DOHH2 (cell line): ENCODE results near the gene CTNNA2.

Experiments used
- H3F3A ChIP-seq: fragments of 200-600 bp; sonication (generic), shearing (Covaris generic); 2 replicates; pipeline ENCODE4 v1.6.0; 2016; ENCODE audit warnings: antibody characterized with exemption, mild to moderate bottlenecking; ENCODE audit not compliant: control insufficient read depth, insufficient read depth
- H3K27ac ChIP-seq: fragments of 200-600 bp; sonication (generic); 2 replicates; pipeline ENCODE4 v1.5.1; 2014; ENCODE audit warnings: low read depth, mild to moderate bottlenecking, low read length, moderate library complexity
- H3K27me3 ChIP-seq: fragments of 200-600 bp; sonication (generic); 2 replicates; pipeline ENCODE4 v1.6.1; 2014; ENCODE audit warnings: mild to moderate bottlenecking, low read length, mixed read lengths; ENCODE audit not compliant: control insufficient read depth
- H3K36me3 ChIP-seq: fragments of 200-600 bp; sonication (generic); 2 replicates; pipeline ENCODE4 v1.6.1; 2014; ENCODE audit warnings: mild to moderate bottlenecking, low read length, moderate library complexity, mixed read lengths; ENCODE audit not compliant: control insufficient read depth
- H3K4me1 ChIP-seq: fragments of 200-600 bp; sonication (generic); 2 replicates; pipeline ENCODE4 v1.6.1; 2014; ENCODE audit warnings: mild to moderate bottlenecking, low read length, mixed read lengths; ENCODE audit not compliant: control insufficient read depth
- H3K4me2 ChIP-seq: fragments of 200-600 bp; sonication (generic); 2 replicates; pipeline ENCODE4 v1.6.0; 2014; ENCODE audit warnings: mild to moderate bottlenecking, low read length, moderate library complexity
- H3K4me3 ChIP-seq: fragments of 200-600 bp; sonication (generic); 2 replicates; pipeline ENCODE4 v1.5.1; 2014; ENCODE audit warnings: mild to moderate bottlenecking, low read length, mixed read lengths
- H3K79me2 ChIP-seq: fragments of 200-600 bp; sonication (generic); 2 replicates; pipeline ENCODE4 v1.6.1; 2014; ENCODE audit warnings: mild to moderate bottlenecking, low read length, mixed read lengths; ENCODE audit not compliant: control insufficient read depth
- H3K9me2 ChIP-seq: fragments of 200-600 bp; sonication (generic); replicated peaks from 2 replicates; pipeline ENCODE4 v1.6.1; 2014; ENCODE audit warnings: mild to moderate bottlenecking, low read length, mixed read lengths; ENCODE audit not compliant: control insufficient read depth
- H3K9me3 ChIP-seq: fragments of 200-600 bp; sonication (generic); 2 replicates; pipeline ENCODE4 v1.6.1; 2014; ENCODE audit warnings: antibody characterized with exemption, low read length, mixed read lengths; ENCODE audit not compliant: control insufficient read depth, insufficient read depth
- H4K20me1 ChIP-seq: fragments of 200-600 bp; sonication (generic); 2 replicates; pipeline ENCODE4 v1.6.0; 2014; ENCODE audit warnings: low read depth, mild to moderate bottlenecking, antibody characterized with exemption, low read length, moderate library complexity; ENCODE audit not compliant: control insufficient read depth, insufficient read depth
- EZH2phosphoT487 ChIP-seq: fragments of 200-600 bp; sonication (generic); IDR thresholded peaks from 2 replicates; pipeline ENCODE4 v1.6.1; 2017; ENCODE audit warnings: borderline replicate concordance, mild to moderate bottlenecking, antibody characterized with exemption, low read length, moderate library complexity, mixed read lengths
- TF ChIP-seq, protein P1 (sequence below): fragments of 200-600 bp; sonication (generic); IDR thresholded peaks from one replicate; pipeline ENCODE4 v1.5.1; 2014; ENCODE audit warnings: antibody characterized with exemption, mild to moderate bottlenecking, low read depth, low read length; ENCODE audit not compliant: poor library complexity, severe bottlenecking

Gene CTNNA2

DNA sequence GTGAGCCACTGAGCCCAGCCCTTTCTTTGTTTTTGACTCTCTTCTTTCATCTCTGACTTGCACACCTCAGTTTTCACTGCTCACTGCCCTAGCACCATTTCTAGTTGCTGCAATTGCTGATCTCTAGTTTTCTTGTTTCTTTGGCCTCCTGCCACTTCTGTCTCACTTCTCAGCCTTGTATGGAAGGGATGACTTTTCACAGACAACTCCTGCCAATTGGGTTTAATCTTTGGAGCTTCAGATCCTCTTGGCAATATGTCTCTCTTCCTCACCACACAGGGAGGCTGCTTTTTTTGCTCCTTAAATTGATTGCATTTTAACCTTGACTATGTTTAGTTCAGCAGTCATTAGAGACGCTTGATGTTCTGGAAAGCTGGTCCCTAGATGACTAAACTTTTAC, 323.1 kb downstream of the CTNNA2 start:
- H3K9me2 ChIP-seq: no peaks in the 10 kb centered on the region
- H3F3A ChIP-seq: no peaks in the 10 kb centered on the region
- TF ChIP-seq, protein P1, sequence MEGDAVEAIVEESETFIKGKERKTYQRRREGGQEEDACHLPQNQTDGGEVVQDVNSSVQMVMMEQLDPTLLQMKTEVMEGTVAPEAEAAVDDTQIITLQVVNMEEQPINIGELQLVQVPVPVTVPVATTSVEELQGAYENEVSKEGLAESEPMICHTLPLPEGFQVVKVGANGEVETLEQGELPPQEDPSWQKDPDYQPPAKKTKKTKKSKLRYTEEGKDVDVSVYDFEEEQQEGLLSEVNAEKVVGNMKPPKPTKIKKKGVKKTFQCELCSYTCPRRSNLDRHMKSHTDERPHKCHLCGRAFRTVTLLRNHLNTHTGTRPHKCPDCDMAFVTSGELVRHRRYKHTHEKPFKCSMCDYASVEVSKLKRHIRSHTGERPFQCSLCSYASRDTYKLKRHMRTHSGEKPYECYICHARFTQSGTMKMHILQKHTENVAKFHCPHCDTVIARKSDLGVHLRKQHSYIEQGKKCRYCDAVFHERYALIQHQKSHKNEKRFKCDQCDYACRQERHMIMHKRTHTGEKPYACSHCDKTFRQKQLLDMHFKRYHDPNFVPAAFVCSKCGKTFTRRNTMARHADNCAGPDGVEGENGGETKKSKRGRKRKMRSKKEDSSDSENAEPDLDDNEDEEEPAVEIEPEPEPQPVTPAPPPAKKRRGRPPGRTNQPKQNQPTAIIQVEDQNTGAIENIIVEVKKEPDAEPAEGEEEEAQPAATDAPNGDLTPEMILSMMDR: no peak
- TF ChIP-seq EZH2phosphoT487: no peak
- no peaks in the 10 kb centered on the region for H3K79me2 ChIP-seq
- no peaks in the 10 kb centered on the region for H3K27me3 ChIP-seq
- no peak overlapping the region for H3K4me2 ChIP-seq
- no peaks in the 10 kb centered on the region for H3K4me1 ChIP-seq
- no peaks in the 10 kb centered on the region for H3K36me3 ChIP-seq
- no peaks in the 10 kb centered on the region for H4K20me1 ChIP-seq
- H3K27ac ChIP-seq: no peak overlapping the region
- no peaks in the 10 kb centered on the region for H3K9me3 ChIP-seq
- H3K4me3 ChIP-seq: no peak overlapping the region

DNA sequence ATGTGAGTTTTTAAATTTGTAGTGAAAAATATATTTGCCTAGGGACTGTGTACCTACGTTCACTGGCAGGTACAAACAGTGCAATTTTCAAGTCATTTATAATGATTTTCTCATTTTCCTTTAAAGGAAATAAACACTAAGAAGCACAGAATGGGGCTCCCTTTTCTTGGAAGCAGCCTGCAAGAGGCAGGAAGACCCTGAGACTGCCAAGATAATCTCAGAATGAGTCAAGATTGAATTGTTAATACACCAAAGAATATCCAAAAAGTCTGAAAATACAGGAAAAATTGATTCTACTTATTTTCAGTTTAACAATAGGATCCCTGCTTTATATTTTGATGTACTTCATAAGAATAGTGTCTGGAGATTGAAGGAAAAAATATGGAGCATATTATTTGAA, 331.2 kb downstream of the CTNNA2 start:
- Histone ChIP-seq H3K4me2 (no peak overlapping the region), H3F3A (no peaks in the 10 kb centered on the region), H3K27me3 (no peaks in the 10 kb centered on the region), H3K36me3 (no peaks in the 10 kb centered on the region), H3K9me2 (no peaks in the 10 kb centered on the region), H4K20me1 (no peaks in the 10 kb centered on the region), H3K79me2 (no peaks in the 10 kb centered on the region), H3K4me3 (no peak overlapping the region), H3K4me1 (no peaks in the 10 kb centered on the region), H3K9me3 (no peaks in the 10 kb centered on the region), H3K27ac (no peak overlapping the region)
- TF ChIP-seq EZH2phosphoT487: no peak
- TF ChIP-seq, protein P1: no peak

DNA sequence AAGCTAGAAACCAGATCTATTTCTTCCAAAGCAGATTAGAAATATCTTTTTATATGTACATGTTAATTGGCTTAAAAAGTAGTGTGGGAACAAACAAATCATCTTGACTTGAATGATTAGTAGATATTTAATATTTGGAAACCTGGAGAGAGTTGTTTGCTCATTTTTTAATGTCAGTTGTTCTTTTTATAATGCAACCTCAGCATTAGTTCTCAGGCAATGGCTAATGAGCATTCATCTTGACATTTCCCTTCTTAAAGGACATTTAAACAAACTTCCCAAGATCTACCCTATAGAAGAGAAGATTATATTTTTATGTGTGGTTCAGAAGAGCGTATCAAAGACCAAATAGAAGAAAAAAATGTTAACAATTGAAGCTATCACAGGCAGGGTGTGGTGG, 334.0 kb downstream of the CTNNA2 start:
- H3K79me2 ChIP-seq: no peaks in the 10 kb centered on the region

More for the DNA sequence above, 334.0 kb downstream of the CTNNA2 start:
- Histone ChIP-seq H3K4me1 (no peaks in the 10 kb centered on the region), H4K20me1 (no peaks in the 10 kb centered on the region), H3K4me2 (no peak overlapping the region), H3K27me3 (no peaks in the 10 kb centered on the region), H3K9me3 (no peaks in the 10 kb centered on the region), H3K4me3 (no peak overlapping the region), H3F3A (no peaks in the 10 kb centered on the region), H3K36me3 (no peaks in the 10 kb centered on the region), H3K9me2 (no peaks in the 10 kb centered on the region), H3K27ac (no peak overlapping the region)
- TF ChIP-seq, protein P1: no peak
- TF ChIP-seq EZH2phosphoT487: no peak
